Kidney epithelial cell (primary cell): Measurements from ENCODE around the gene SYNE4. TPM values are rescaled to one million over a fixed set of nuclear protein-coding genes. Genes with fewer than 3 reads are reported as not detected.

ENCODE experiments used
- DNase-seq: peaks from one replicate; pipeline ENCODE4 v3.0.0-alpha.2; 2010; ENCODE audit warnings: low read depth
- H3K27me3 ChIP-seq: 2 replicates; pipeline ENCODE4 v1.6.0; 2011; ENCODE audit warnings: low read length; ENCODE audit not compliant: control insufficient read depth, insufficient read depth
- H3K36me3 ChIP-seq: 2 replicates; pipeline ENCODE4 v1.5.1; 2011; ENCODE audit warnings: low read length; ENCODE audit not compliant: control insufficient read depth, insufficient read depth
- H3K4me3 ChIP-seq: 2 replicates; pipeline ENCODE4 v1.5.1; 2011; ENCODE audit warnings: low read depth, mild to moderate bottlenecking, control low read depth, low read length
- total RNA-seq: library from RNA; depleted of rRNA; stranded (reverse); fragments of >200 nt; gene quantifications from 2 replicates; pipeline ENCODE4 v1.2.3, GENCODE V29; 2015
- TF ChIP-seq, protein P1 (sequence below): IDR thresholded peaks from 2 replicates; pipeline ENCODE4 v1.5.1; 2011; ENCODE audit warnings: mild to moderate bottlenecking, moderate library complexity, low read length, control low read depth, inconsistent platforms; ENCODE audit not compliant: insufficient read depth, poor library complexity, severe bottlenecking

SYNE4 gene
- total RNA-seq, 1 donor from 2014 or later, result 11.5 TPM

DNA sequence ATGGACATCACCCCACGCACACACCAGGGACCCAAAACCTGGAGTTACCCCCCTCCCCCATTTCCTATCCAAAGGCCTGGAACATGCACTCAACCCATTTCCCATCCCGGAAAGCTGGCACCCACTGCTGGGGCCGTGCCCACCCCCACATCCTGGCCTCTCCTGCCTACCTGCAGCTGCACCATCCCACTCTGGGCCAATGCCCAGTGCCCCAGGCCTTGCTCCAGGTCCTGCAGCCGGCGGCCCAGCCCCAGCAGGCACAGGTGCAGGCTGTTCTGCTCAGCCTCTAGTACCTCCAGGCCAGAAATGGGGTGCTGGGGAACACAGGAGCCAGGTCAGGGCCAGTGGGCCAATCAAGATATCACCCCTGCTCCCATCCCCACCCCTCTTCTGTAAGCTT is 1.7 kb downstream of the SYNE4 start:
- TF ChIP-seq, protein P1, sequence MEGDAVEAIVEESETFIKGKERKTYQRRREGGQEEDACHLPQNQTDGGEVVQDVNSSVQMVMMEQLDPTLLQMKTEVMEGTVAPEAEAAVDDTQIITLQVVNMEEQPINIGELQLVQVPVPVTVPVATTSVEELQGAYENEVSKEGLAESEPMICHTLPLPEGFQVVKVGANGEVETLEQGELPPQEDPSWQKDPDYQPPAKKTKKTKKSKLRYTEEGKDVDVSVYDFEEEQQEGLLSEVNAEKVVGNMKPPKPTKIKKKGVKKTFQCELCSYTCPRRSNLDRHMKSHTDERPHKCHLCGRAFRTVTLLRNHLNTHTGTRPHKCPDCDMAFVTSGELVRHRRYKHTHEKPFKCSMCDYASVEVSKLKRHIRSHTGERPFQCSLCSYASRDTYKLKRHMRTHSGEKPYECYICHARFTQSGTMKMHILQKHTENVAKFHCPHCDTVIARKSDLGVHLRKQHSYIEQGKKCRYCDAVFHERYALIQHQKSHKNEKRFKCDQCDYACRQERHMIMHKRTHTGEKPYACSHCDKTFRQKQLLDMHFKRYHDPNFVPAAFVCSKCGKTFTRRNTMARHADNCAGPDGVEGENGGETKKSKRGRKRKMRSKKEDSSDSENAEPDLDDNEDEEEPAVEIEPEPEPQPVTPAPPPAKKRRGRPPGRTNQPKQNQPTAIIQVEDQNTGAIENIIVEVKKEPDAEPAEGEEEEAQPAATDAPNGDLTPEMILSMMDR, result no peak
- no peaks in the 10 kb centered on the region for H3K27me3 ChIP-seq
- DNase-seq, result no peak

DNA sequence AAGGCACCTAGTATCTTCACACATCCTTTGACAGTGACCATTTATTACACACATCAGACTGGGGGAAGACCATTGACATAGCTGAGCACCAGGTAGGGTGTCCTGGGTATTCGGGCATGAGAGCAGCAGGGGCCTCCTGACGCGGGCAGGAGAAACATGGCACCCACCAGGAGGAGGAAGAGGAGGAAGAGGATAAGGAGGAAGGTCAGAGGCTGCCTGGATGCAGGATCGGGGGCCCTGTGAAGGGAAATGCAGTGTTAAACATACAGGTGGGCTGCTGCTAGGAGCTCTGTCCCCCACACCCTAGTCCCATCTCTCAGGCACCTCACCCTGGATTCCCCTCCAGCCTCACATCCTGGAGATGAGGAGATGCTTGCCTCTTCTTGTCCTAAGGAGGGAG is 5.3 kb downstream of the SYNE4 start:
- H3K27me3 ChIP-seq, result no peaks in the 10 kb centered on the region
- no peaks in the 10 kb centered on the region for H3K36me3 ChIP-seq
- no peak overlapping the region for H3K4me3 ChIP-seq
- DNase-seq, result no peak
- TF ChIP-seq, protein P1, result no peak

More for the DNA sequence above, 1.7 kb downstream of the SYNE4 start:
- Histone ChIP-seq H3K4me3 (no peak overlapping the region), H3K36me3 (no peaks in the 10 kb centered on the region)

DNA sequence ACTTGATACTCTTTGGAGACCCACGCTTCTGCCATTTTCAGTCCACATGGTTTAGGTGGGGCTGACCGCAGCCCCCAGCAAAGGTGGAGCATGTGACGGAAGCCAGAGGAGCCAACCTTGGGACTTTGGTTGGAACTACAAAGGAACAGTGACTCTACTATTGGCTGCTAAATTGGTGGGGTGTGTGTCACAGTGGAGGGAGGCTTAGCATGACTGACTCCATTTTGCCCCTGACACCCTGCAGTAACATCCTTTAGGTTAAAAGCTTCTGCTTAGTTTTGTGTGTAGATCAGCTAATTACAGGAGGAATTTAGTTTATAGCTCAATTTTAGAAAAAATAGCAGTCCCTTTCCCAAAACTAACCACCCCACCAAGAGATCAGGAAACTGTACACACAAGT is 7.0 kb downstream of the SYNE4 start:
- H3K36me3 ChIP-seq, result no peaks in the 10 kb centered on the region
- TF ChIP-seq, protein P1, result no peak

DNA sequence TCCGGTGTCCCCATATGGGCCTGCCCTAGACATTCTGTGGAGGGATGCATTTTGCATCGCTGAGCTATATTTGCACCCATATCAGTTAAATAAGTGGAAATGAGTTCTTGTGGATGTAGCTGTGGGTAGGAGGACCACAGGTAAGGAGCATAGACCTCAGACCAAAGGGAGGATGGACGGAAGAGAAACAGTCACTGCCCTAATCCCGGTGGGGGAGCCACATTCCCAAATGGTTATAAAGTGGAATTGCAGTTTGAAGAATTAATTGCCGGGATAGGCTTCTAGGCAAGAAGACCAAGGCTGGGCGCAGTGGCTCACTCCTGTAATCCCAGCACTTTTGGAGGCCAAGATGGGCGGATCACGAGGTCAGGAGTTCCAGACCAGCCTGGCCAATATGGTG is 11.8 kb downstream of the SYNE4 start:
- Histone ChIP-seq H3K36me3 (no peaks in the 10 kb centered on the region), H3K27me3 (no peaks in the 10 kb centered on the region), H3K4me3 (no peak overlapping the region)
- no peak for DNase-seq
- TF ChIP-seq, protein P1, result no peak

More for the DNA sequence above, 7.0 kb downstream of the SYNE4 start:
- H3K27me3 ChIP-seq, result no peaks in the 10 kb centered on the region
- H3K4me3 ChIP-seq, result no peak overlapping the region
- no peak for DNase-seq

DNA sequence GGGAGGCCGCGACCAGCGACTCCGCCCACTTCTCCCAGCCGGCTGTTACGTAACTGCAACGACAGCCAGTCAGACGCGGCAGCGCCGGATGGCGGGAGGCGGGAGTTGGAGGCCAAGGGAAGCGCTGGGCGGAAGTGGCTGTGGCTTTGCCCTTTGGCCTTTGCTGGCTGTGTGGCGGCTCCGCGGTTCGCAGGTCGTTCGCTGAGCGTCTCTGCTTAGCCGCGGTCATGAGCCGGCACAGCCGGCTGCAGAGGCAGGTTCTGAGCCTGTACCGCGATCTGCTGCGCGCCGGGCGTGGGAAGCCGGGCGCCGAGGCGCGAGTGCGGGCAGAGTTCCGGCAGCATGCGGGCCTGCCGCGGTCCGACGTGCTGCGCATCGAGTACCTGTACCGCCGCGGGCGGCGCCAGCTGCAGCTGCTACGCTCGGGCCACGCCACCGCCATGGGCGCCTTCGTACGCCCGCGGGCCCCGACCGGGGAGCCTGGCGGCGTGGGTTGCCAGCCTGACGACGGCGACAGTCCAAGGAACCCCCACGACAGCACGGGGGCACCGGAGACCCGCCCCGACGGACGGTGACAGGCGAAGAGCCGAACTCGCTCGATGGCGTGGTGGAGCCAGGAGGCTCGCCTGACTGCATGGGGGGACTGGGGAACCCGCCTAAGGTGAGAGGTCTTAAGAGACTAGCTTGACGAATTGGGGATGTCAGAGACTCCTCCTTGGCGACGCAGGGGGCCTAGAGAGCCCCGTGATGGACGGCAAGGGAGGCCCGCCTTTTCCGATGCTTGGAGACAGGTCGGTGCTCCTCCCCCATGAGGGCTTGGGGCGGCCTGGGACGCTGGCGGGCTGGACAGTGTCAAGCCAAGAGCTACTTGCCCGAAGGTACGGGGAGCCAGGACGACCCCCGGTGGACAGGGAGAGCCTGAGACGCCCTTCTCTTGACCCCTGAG is 13.3 kb downstream of the SYNE4 start, which contains the start of gene SDHAF1:
Gene SDHAF1, plus strand, starts transcription at position 141 of the 946 bp plus-strand sequence. Its CDS starts 87 bp downstream, at position 228.
- TF ChIP-seq, protein P1, result no peak
- DNase-seq, result peak; percentile 54
- Histone ChIP-seq H3K36me3 (no peaks in the 10 kb centered on the region), H3K27me3 (no peaks in the 10 kb centered on the region), H3K4me3 (peak within 1 kb of the TSS; percentile 80)
